Fibroblast of lung (primary cell): ENCODE data around the gene NR3C2.

Experiments
- CTCF ChIP-seq, 2 donors: IDR thresholded peaks in 1 of 2; conservative IDR thresholded peaks in 1 of 2; 1 replicate in 1 of 2; 2 replicates in 1 of 2; pipeline ENCODE4 v1.5.1; 2011 to 2012; ENCODE audit warnings: low read length in 2 of 2, control low read depth in 1 of 2, inconsistent platforms in 1 of 2, low read depth in 1 of 2, mild to moderate bottlenecking in 1 of 2
- EZH2 ChIP-seq: IDR thresholded peaks from 2 replicates; pipeline ENCODE4 v1.5.1; 2012; ENCODE audit warnings: low read length, control low read depth, mild to moderate bottlenecking; ENCODE audit errors: missing control alignments

DNA sequence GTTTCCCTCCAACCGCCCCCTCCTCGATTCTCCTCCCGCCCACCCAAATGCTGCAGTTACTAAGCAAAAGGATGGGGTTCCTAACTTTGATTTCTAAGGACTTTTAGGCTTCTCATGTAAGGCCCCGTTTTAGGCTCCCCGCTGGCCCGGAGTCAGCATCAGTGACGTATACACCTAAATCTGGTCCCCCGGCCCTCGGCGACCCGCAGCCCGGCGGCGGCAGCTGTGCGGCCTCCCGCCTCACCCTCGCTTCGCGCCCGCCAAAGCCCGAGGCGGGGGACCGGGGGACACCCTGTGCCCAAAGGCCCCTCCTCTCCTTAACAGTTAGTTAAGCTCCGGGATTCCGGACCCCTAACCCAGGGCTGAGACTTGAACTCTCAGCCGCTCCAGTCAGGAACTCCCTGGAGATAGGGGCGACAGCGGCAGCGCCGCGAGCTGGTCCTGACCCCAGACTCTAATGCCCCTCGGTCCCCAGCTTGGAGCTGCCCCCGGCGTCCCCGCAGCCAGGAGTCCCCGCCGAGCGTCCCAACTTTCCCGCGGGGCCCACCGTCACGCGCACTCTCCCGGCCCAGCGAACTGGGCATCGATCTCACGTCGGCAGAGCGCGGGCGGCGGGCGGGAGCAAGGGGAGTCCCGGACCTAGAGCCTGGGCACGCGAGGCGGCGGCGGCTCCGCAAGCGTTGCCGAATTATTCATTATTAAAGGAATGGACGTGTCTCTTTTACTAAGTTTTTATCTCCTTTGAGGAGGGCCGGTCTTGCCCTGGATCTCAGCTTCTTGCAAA lies 1.5 kb upstream of the NR3C2 start:
- TF ChIP-seq CTCF (conservative IDR thresholded peaks at IDR 0.05 in 1 of 2, IDR thresholded peaks at IDR 0.05 in 1 of 2; ENCODE audit: low read depth in 1 of 2, low read length in 2 of 2) (no peak), EZH2 (no peak)
